Peyer's patch (tissue), 4 donors: ENCODE measurements around the gene IL1RAPL1.

Experiments used
- POLR2A ChIP-seq, 2 donors: fragments of 450-650 bp; IDR thresholded peaks; one replicate each; pipeline ENCODE4 v1.5.1; 2017; ENCODE audit warnings: antibody characterized with exemption in 2 of 2, mild to moderate bottlenecking in 2 of 2, moderate library complexity in 2 of 2
- TF ChIP-seq, protein P1 (sequence below), 6 experiments: fragments of 450-650 bp in 4 of 6; fragments of 200-600 bp in 2 of 6; sonication (generic) in 1 of 6; IDR thresholded peaks; one replicate each; pipeline ENCODE4 v1.5.1; 2017 to 2019; ENCODE audit warnings: antibody characterized with exemption in 6 of 6, mild to moderate bottlenecking in 3 of 6, moderate library complexity in 1 of 6

DNA sequence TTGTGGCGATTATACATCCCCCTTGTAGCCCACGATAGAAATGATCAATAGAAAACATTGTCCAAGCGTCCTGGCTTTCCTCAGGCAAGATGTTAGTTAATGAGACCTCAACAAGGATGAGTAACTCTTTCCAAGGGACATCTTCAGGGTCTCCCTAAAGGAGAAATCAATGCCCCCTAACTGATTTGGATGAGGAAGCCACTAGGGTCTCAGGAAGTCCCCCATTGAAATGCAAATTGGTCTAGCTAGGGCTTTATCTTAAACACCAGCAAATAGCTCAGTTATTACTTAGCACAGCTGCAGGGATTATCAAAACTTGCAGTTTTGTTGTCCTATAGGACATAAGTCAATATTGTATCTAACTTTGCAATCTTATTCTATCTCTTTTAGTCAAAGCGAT lies 721.5 kb downstream of the IL1RAPL1 start:
- TF ChIP-seq, protein P1, sequence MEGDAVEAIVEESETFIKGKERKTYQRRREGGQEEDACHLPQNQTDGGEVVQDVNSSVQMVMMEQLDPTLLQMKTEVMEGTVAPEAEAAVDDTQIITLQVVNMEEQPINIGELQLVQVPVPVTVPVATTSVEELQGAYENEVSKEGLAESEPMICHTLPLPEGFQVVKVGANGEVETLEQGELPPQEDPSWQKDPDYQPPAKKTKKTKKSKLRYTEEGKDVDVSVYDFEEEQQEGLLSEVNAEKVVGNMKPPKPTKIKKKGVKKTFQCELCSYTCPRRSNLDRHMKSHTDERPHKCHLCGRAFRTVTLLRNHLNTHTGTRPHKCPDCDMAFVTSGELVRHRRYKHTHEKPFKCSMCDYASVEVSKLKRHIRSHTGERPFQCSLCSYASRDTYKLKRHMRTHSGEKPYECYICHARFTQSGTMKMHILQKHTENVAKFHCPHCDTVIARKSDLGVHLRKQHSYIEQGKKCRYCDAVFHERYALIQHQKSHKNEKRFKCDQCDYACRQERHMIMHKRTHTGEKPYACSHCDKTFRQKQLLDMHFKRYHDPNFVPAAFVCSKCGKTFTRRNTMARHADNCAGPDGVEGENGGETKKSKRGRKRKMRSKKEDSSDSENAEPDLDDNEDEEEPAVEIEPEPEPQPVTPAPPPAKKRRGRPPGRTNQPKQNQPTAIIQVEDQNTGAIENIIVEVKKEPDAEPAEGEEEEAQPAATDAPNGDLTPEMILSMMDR (IDR thresholded peaks at IDR 0.05), result no peak
- TF ChIP-seq POLR2A (IDR thresholded peaks at IDR 0.05), result no peak
